ENCODE results near the gene LRRC8E. TPM values are rescaled to one million over a fixed set of nuclear protein-coding genes. Genes with fewer than 3 reads are reported as not detected.

The LRRC8E gene
- total and polyA plus RNA-seq, 10 of the 15 experiments (the other 5 are each of a cell fraction or from before 2014, with no cell fraction given): 0.04 to 0.32 (median 0.25) TPM; not detected in 7

DNA sequence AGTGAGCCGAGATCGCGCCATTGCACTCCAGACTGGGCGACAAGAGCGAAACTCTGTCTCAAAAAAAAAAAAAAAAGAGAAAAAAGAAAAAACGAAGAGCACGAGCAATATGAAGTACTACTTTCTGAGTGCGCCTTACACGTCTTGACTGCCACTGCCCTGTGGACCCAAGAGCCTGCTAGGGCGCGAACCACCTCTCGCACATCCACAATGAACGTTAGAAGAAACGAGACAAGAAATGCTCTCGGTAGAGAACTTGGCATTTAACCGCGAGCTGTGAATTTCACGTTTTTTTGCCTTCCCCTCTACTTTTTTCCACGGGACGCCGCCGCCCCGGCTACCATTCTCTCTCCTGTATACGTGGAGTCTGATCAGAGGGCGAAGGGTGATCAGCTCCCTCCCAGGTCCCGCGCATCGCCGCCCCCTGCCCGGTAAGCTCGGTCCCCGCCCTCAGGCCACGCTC lies 54.7 kb downstream of the LRRC8E start:
- ChIA-PET RAD21 (ENCODE audit: unreplicated experiment) (interaction anchor here (1.0 to 2.3 kb wide), 9 partner anchors 13 to 379 kb away, joined by 3 to 17 read pairs (median 10); partner anchors contain the start of genes ELAVL1, NDUFA7, RPS28 and SNAPC2), SMC1A (ENCODE audit: uncharacterized antibody, unreplicated experiment) (interaction anchor here (1.0 to 3.1 kb wide), 5 partner anchors 14 to 268 kb away, joined by 3 to 29 read pairs (median 3); partner anchors contain the start of gene ELAVL1), POLR2A (interaction anchor here (0.5 to 2.4 kb wide), 6 partner anchors 13 to 1339 kb away, joined by 3 to 18 read pairs (median 4); partner anchors contain the start of genes RAB11B and SNAPC2), CTCF (interaction anchor here (0.5 to 4.3 kb wide), 20 partner anchors 11 to 576 kb away, joined by 3 to 55 read pairs (median 7); partner anchors contain the start of genes ELAVL1, MAP2K7, SNAPC2 and ZNF414)
- 7% methylated on average over 33 of the region's 33 CpGs for WGBS (ENCODE audit: insufficient coverage, insufficient replicate concordance, low lambda C conversion rate, missing lambda C conversion rate)
- H3K27ac ChIP-seq (ENCODE audit: control insufficient read depth, insufficient read depth): peak overlapping the region; percentile 77
- intact Hi-C loops (cut with micrococcal nuclease; ENCODE audit: unreplicated experiment): loop anchor here (10.0 kb wide), 1 partner anchor 212 kb away; no protein-coding TSS in a partner anchor
- FAIRE-seq: no peak
- ATAC-seq: peak; percentile 29
- peak overlapping the region; percentile 58 for H3K4me2 ChIP-seq (ENCODE audit: control insufficient read depth, insufficient read depth)
- H3K4me3 ChIP-seq: peak overlapping the region; percentile 89
- no peak for DNase-seq (ENCODE audit: low read depth, low spot score)
- peak overlapping the region; percentile 83 for H2AFZ ChIP-seq (ENCODE audit: control insufficient read depth, low read depth, low read length)
- no peaks in the 10 kb centered on the region for H4K20me1 ChIP-seq (ENCODE audit: control insufficient read depth, insufficient read depth)
- in situ Hi-C loops (cut with MboI): loop anchor here (10.0 kb wide), 1 partner anchor 312 kb away; no protein-coding TSS in a partner anchor
- peaks cover 23% of the 10 kb centered on the region for H3K79me2 ChIP-seq (ENCODE audit: control insufficient read depth, insufficient read depth, low read length)
- BruUV-seq (replicated peaks): no TSS peak
- peaks cover 7% of the 10 kb centered on the region for H3K4me1 ChIP-seq (ENCODE audit: control insufficient read depth, insufficient read depth, low read length)
- H3K9me3 ChIP-seq (replicated peaks; ENCODE audit: control insufficient read depth, insufficient read depth, low read length): no peaks in the 10 kb centered on the region
- peak overlapping the region; percentile 80 for H3K9ac ChIP-seq (ENCODE audit: control insufficient read depth, insufficient read depth, low read length)
- H3K36me3 ChIP-seq (ENCODE audit: control insufficient read depth in 2 of 2, insufficient read depth in 2 of 2, low read length in 1 of 2): peaks cover 0 to 7% of the 10 kb centered on the region in 2 experiments; a peak in 3 of 4 replicates
- H3K27me3 ChIP-seq (replicated peaks in 1 of 2; ENCODE audit: control insufficient read depth in 2 of 2, insufficient read depth in 2 of 2, low read length in 1 of 2): no peaks in the 10 kb centered on the region
- TF ChIP-seq CEBPB (IDR thresholded peaks at IDR 0.05; ENCODE audit: borderline replicate concordance in 1 of 2, low read depth in 2 of 2, low read length in 2 of 2): no peak
- no peak for TF ChIP-seq MEF2B (IDR thresholded peaks at IDR 0.05; ENCODE audit: partially characterized antibody, poor library complexity, severe bottlenecking)
- TF ChIP-seq LARP7 (IDR thresholded peaks at IDR 0.05): no peak
- TF ChIP-seq NFYA (IDR thresholded peaks at IDR 0.05; ENCODE audit: borderline replicate concordance, low read depth, low read length): no peak
- TF ChIP-seq TARDBP (IDR thresholded peaks at IDR 0.05; ENCODE audit: borderline replicate concordance): no peak
- no peak for TF ChIP-seq REST (IDR thresholded peaks at IDR 0.05; ENCODE audit: low read depth, low read length)
- TF ChIP-seq CHD2 (IDR thresholded peaks at IDR 0.05; ENCODE audit: borderline replicate concordance, low read depth, low read length): no peak
